Thyroid gland (tissue), 4 donors: ENCODE results near the gene HS6ST2.

Source experiments
- POLR2A ChIP-seq, 2 donors: fragments of 450-650 bp; IDR thresholded peaks; one replicate each; pipeline ENCODE4 v1.6.1; 2017; ENCODE audit warnings: antibody characterized with exemption in 2 of 2, mild to moderate bottlenecking in 2 of 2, moderate library complexity in 1 of 2
- TF ChIP-seq, protein P1 (sequence below), 6 experiments: fragments of 200-600 bp in 3 of 6; fragments of 450-650 bp in 3 of 6; sonication (generic) in 3 of 6; IDR thresholded peaks; one replicate each; pipeline ENCODE4 v1.5.1; 2016 to 2019; ENCODE audit warnings: antibody characterized with exemption in 6 of 6, mild to moderate bottlenecking in 2 of 6, inconsistent platforms in 1 of 6, moderate library complexity in 1 of 6

DNA sequence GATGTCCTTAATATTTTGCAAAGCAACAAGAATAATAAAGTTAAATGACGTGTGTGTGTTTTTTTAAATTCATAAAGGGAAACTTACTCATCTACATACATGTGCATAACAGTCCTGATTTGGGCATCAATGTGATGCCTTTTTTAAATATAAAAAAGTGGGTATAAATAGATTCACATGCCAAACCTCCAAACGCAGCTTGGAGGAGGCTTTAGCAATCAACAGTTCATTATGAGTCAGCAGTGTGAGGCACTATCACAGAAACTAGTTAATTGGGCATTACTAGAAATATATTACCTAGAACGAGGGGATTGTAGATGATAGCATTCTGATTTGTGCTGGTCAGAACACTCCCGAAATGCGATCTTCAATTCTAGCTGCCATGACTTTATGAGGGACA is 115.1 kb downstream of the HS6ST2 start:
- TF ChIP-seq, protein P1, sequence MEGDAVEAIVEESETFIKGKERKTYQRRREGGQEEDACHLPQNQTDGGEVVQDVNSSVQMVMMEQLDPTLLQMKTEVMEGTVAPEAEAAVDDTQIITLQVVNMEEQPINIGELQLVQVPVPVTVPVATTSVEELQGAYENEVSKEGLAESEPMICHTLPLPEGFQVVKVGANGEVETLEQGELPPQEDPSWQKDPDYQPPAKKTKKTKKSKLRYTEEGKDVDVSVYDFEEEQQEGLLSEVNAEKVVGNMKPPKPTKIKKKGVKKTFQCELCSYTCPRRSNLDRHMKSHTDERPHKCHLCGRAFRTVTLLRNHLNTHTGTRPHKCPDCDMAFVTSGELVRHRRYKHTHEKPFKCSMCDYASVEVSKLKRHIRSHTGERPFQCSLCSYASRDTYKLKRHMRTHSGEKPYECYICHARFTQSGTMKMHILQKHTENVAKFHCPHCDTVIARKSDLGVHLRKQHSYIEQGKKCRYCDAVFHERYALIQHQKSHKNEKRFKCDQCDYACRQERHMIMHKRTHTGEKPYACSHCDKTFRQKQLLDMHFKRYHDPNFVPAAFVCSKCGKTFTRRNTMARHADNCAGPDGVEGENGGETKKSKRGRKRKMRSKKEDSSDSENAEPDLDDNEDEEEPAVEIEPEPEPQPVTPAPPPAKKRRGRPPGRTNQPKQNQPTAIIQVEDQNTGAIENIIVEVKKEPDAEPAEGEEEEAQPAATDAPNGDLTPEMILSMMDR (IDR thresholded peaks at IDR 0.05): no peak
- no peak for TF ChIP-seq POLR2A (IDR thresholded peaks at IDR 0.05)
